NCI-H1105 treated with DMSO at 0.1 percent for 48 hours (cell line): ENCODE measurements around the gene KY.

ENCODE experiments used
- DNase-seq: peaks from one replicate; lab custom pipeline; 2025; lab: John Stamatoyannopoulos, UW

KY gene

GRCh38 chr3:134619884-134620445, 30.9 kb downstream of the KY start:
- DNase-seq, result no peak

DNA sequence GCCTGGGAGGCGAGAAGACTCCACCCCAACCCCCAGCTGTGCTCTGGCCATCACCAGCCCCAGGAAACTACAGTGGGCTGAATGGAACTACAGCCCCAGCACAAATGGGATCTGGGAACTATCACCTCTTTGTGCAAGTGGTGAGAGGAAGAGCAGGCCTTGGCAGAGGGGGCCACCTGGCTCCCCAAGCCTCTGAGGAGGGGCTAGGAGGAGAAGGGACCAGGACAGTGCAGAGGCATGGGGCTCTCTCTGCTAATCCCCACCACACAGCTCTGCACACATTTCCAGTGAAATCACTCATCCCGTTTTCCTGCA, 31.6 kb downstream of the KY start:
- no peak for DNase-seq

DNA sequence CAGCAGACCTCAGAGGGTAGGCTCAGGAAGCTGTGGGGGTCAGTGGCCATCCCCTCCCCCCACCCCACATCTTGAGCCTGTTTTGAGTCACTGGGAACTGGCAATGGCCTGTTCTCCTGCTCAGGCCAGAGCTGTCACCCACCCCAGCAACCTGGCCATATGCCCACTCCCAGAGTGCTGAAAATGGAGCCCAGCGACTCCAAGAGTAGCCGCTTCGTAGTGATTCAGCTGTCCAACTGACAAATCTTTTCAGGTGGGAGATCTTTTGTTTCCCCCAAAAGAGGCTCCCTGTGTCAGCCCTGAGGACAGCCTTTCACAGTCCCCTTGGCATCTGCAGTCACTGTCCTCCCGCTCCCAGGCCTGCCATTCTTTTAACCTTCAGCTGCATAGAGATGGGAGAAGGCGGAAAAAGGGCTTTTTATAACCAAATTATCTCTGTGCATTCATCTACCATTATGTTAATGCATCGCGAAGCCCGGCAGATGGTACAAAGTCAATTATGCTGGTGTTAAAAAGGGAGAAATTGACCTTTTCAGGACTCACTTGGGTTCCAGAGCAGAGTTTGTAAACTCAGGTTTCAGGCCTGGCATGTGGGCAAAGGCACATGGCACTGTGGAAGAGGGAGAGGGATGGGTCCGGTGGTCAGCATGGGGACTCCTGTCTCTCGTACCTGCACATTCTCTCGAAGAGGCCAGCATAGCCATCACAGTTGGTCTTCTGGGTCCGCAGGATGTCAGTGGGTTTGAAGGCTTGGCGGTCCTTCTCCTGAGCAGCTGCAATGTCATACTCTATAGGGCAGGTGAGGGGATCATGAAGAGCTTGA, 32.1 kb downstream of the KY start:
- DNase-seq, result no peak

GRCh38 chr3:134617608-134618477, 33.0 kb downstream of the KY start:
- no peak for DNase-seq

DNA sequence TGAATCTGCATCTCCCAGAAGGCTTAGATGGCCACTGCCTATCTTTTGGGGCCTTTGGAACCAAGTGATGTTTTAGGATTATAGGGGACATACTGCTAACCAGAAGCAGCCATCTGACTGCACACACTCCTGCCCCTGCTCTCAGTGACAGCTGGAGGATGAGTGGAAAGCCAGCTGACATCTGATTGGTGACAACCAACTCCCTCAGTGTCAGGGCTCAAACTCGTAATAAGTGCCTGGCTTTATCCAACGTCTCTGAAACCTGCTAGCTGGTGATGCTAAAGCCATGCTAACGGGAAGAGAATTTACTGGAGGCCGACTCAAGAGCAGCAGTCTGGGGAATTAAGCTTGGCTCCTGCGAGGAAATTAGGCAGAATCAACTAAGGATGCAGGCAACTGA, 35.1 kb downstream of the KY start:
- no peak for DNase-seq

GRCh38 chr3:134614955-134615354, 35.9 kb downstream of the KY start:
- DNase-seq, result no peak

DNA sequence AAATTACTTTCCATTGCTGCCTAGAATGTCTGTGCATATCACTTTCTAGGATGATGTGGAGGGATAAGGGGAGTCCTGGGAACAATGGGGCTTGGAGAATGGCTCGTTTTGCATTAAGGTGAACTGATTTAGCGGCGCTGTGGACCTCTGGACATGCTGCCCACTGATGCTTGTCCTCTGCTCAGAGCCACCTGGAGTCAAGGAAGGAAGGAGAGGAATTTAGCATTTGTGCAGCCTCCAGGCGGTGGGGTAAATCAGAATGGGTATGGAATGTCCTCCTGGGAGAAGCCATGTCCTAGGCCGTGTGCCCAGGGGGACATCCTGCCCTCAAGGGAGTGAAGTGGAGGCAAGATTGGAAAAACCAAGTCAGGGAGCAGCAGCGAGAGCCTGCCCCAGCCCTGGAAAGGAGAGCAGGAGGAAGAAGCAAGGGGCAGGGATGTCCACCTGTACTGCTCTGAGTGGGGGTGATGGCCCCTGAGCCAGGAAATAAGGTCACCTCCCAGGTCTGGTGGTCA, 37.8 kb downstream of the KY start:
- DNase-seq, result no peak

GRCh38 chr3:134611516-134611915, 39.3 kb downstream of the KY start:
- DNase-seq, result no peak

- no peak for DNase-seq
Measured at GRCh38 chr3:134610432-134611385, 40.1 kb downstream of the KY start.

DNA sequence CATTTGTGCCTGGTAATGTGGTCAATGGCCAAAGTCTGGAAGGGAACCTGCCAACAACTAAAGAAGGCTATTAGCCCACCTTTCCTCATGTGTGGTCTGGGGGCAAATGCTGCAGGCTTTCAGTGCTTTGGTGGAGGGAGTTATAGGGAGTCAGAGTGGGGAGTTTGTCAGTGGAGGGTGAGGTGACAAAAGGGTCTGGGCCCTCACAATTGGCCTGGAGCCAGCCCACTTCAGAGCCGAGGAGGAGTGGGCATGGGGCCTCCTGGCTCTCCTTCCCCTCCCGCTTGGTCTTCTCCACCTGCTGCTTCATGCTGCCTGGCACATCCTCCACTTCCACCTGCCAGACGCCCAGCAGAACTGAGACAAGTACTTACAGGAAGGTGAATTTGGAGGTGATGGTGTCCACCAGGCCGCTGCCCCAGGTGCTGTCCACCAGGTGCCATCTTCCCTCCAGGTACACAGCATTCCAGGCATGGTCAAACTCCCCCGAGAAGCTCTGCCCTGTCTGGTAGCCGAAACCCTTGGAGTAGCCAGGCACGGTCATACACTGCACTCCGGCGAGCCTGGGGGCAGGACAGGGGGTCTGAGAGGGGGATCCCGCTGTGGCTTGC, 40.9 kb downstream of the KY start:
- DNase-seq, result peak; percentile 29

- no peak for DNase-seq
Measured at GRCh38 chr3:134608771-134609435, 41.9 kb downstream of the KY start.

GRCh38 chr3:134608023-134608770, 42.6 kb downstream of the KY start:
- DNase-seq, result no peak

- DNase-seq, result no peak
Measured at GRCh38 chr3:134607054-134608022, 43.5 kb downstream of the KY start.

GRCh38 chr3:134606033-134607025, 44.5 kb downstream of the KY start:
- no peak for DNase-seq

DNA sequence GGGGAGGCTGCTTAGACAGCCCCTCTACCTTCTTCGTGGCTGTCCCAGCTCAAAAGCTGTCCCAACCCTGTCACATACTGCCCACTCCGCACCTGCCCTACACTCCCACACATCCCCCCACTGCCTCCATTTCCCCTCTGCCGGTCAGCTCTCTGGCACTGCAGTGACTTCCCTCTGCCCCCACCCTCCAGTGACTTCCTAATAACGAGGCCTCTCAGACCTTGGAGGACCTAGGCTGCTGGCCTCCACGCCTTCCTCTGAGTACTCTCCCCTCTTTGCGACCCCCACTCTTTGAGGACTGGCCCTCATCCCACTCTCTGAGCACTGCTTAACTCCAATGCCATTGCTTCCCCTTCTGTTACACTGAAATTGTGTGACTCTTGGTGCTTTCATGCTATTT, 45.3 kb downstream of the KY start:
- DNase-seq, result no peak

DNA sequence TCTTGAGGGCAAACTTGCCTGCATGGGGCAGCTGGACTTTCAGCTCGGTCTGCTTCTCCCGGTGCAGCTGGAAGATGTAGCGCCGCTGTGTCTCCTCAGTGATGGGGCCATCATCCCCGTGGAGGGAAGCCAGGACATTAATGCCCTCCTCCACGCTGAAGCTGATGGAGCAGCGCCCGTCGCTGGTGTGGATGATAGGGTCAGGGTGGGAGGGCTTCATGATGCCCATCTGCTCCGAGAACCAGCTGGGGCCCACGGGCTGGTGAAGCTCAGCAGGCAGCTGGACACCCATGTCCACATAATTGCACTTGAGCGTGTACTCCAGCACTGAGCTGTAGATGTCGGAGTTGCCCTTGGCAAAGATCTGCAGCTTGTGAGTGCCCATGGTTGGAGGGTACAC, 46.9 kb downstream of the KY start:
- no peak for DNase-seq

DNA sequence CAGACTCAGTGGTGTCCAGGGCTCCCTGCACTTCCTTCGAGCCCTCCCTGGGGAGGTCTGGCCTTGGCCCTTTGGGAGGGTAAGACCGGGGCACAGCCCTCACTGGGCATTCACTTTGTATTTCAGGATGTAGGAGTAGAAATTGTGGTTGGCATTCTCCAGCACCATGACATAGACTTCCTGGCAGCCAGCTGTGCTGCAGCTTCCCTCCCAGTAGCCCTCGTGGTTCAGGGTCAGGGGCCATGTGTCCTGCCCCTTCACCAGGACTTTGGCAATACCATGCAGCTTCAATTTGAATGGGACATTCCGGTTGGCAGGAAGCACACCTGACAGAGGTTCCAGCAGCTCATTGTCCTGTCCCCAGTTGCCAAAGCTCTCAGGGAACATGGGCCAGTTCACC, 47.3 kb downstream of the KY start:
- DNase-seq, result no peak

GRCh38 chr3:134602440-134602814, 48.4 kb downstream of the KY start:
- no peak for DNase-seq
